HEK293 (cell line): Measurements from ENCODE around the gene RIN3.

Experiments
- CTCF ChIA-PET: fragments of 350-600 bp; formaldehyde crosslinking; extraction: SDS; loops from one replicate; lab custom pipeline; 2021; ENCODE audit warnings: antibody characterized with exemption; lab: Yijun Ruan, JAX
- POLR2A ChIA-PET: fragments of 300-600 bp; formaldehyde crosslinking; extraction: SDS; loops from one replicate; lab custom pipeline; 2020; ENCODE audit warnings: antibody characterized with exemption, inconsistent platforms; lab: Yijun Ruan, JAX
- H3K27ac ChIP-seq: fragments of 200-500 bp; sonication (Bioruptor generic); 2 replicates; pipeline ENCODE4 v1.5.1; 2014; ENCODE audit warnings: low read depth, low read length, control low read depth, inconsistent platforms; ENCODE audit errors: extremely low read depth
- H3K36me3 ChIP-seq, 2 experiments: fragments of 200-500 bp in 1 of 2; sonication (Bioruptor generic) in 1 of 2; 1 replicate in 1 of 2; 2 replicates in 1 of 2; pipeline ENCODE4 v1.5.1; 2014 to 2017; ENCODE audit warnings: inconsistent platforms in 2 of 2, low read length in 2 of 2; ENCODE audit not compliant: control insufficient read depth in 2 of 2, insufficient read depth in 1 of 2
- H3K4me1 ChIP-seq: fragments of 200-500 bp; sonication (Bioruptor generic); 2 replicates; pipeline ENCODE4 v1.5.1; 2014; ENCODE audit warnings: mild to moderate bottlenecking, low read length, inconsistent platforms; ENCODE audit not compliant: control insufficient read depth, insufficient read depth
- H3K4me3 ChIP-seq: 2 replicates; pipeline ENCODE4 v1.5.1; 2011; ENCODE audit warnings: low read depth, mild to moderate bottlenecking, control low read depth, low read length, moderate library complexity
- H3K9me3 ChIP-seq: fragments of 200-500 bp; sonication (Bioruptor generic); 2 replicates; pipeline ENCODE4 v1.5.1; 2014; ENCODE audit warnings: low read depth, low read length, inconsistent platforms; ENCODE audit not compliant: control insufficient read depth, insufficient read depth
- MYNN ChIP-seq: fragments of 450-650 bp; formaldehyde crosslinking; IDR thresholded peaks from 2 replicates; pipeline ENCODE4 v1.5.1; 2016; ENCODE audit warnings: missing biosample characterization, missing genetic modification characterization, borderline replicate concordance
- PRDM6 ChIP-seq: fragments of 450-650 bp; formaldehyde crosslinking; IDR thresholded peaks from 2 replicates; pipeline ENCODE4 v1.5.1; 2017; ENCODE audit warnings: missing biosample characterization, missing genetic modification characterization
- SCRT2 ChIP-seq: fragments of 450-650 bp; formaldehyde crosslinking; IDR thresholded peaks from 2 replicates; pipeline ENCODE4 v1.5.1; 2016; ENCODE audit warnings: missing biosample characterization, missing genetic modification characterization
- SETDB1 ChIP-seq: IDR thresholded peaks from one replicate; pipeline ENCODE4 v1.6.1; 2017; ENCODE audit warnings: mild to moderate bottlenecking, low read length, moderate library complexity, mixed read lengths; ENCODE audit not compliant: insufficient read length
- ZBTB8A ChIP-seq: fragments of 450-650 bp; formaldehyde crosslinking; IDR thresholded peaks from 2 replicates; pipeline ENCODE4 v1.5.1; 2016; ENCODE audit warnings: missing biosample characterization, missing genetic modification characterization
- ZFHX2 ChIP-seq: fragments of 450-650 bp; formaldehyde crosslinking; conservative IDR thresholded peaks from 2 replicates; pipeline ENCODE4 v1.5.1; 2016; ENCODE audit warnings: missing biosample characterization, missing genetic modification characterization
- ZIC2 ChIP-seq: fragments of 450-650 bp; formaldehyde crosslinking; IDR thresholded peaks from 2 replicates; pipeline ENCODE4 v1.5.1; 2016; ENCODE audit warnings: missing biosample characterization, missing genetic modification characterization
- ZNF121 ChIP-seq: fragments of 450-650 bp; formaldehyde crosslinking; IDR thresholded peaks from 2 replicates; pipeline ENCODE4 v1.5.1; 2016; ENCODE audit warnings: missing biosample characterization, missing genetic modification characterization
- ZNF146 ChIP-seq: fragments of 450-650 bp; formaldehyde crosslinking; IDR thresholded peaks from 2 replicates; pipeline ENCODE4 v1.5.1; 2016; ENCODE audit warnings: missing biosample characterization, missing genetic modification characterization
- ZNF2 ChIP-seq: fragments of 450-650 bp; formaldehyde crosslinking; IDR thresholded peaks from 2 replicates; pipeline ENCODE4 v1.5.1; 2016; ENCODE audit warnings: missing biosample characterization, missing genetic modification characterization
- ZNF202 ChIP-seq: fragments of 450-650 bp; formaldehyde crosslinking; IDR thresholded peaks from 2 replicates; pipeline ENCODE4 v1.5.1; 2016; ENCODE audit warnings: missing biosample characterization, missing genetic modification characterization, borderline replicate concordance
- ZNF292 ChIP-seq: fragments of 450-650 bp; formaldehyde crosslinking; IDR thresholded peaks from 2 replicates; pipeline ENCODE4 v1.5.1; 2016; ENCODE audit warnings: low read depth, missing biosample characterization, missing genetic modification characterization, borderline replicate concordance
- ZNF350 ChIP-seq: fragments of 450-650 bp; formaldehyde crosslinking; IDR thresholded peaks from 2 replicates; pipeline ENCODE4 v1.5.0; 2017; ENCODE audit warnings: missing biosample characterization, mild to moderate bottlenecking, missing genetic modification characterization
- ZNF391 ChIP-seq: fragments of 450-650 bp; formaldehyde crosslinking; IDR thresholded peaks from 2 replicates; pipeline ENCODE4 v1.5.1; 2016; ENCODE audit warnings: low read depth, missing biosample characterization, missing genetic modification characterization, borderline replicate concordance
- ZNF404 ChIP-seq: fragments of 450-650 bp; formaldehyde crosslinking; IDR thresholded peaks from 2 replicates; pipeline ENCODE4 v1.5.1; 2017; ENCODE audit warnings: missing biosample characterization, missing genetic modification characterization
- ZNF416 ChIP-seq: fragments of 450-650 bp; formaldehyde crosslinking; IDR thresholded peaks from 2 replicates; pipeline ENCODE4 v1.5.1; 2016; ENCODE audit warnings: missing biosample characterization, missing genetic modification characterization
- ZNF530 ChIP-seq: fragments of 450-650 bp; formaldehyde crosslinking; IDR thresholded peaks from 2 replicates; pipeline ENCODE4 v1.5.1; 2016; ENCODE audit warnings: low read depth, missing biosample characterization, missing genetic modification characterization
- ZNF544 ChIP-seq: fragments of 450-650 bp; formaldehyde crosslinking; IDR thresholded peaks from 2 replicates; pipeline ENCODE4 v1.5.0; 2017; ENCODE audit warnings: missing biosample characterization, missing genetic modification characterization
- ZNF560 ChIP-seq: fragments of 450-650 bp; formaldehyde crosslinking; IDR thresholded peaks from 2 replicates; pipeline ENCODE4 v1.5.1; 2017; ENCODE audit warnings: missing biosample characterization, missing genetic modification characterization, borderline replicate concordance
- ZNF561 ChIP-seq: fragments of 450-650 bp; IDR thresholded peaks from 2 replicates; pipeline ENCODE4 v1.5.1; 2018; ENCODE audit warnings: missing biosample characterization, missing genetic modification characterization, borderline replicate concordance
- ZNF596 ChIP-seq: fragments of 450-650 bp; IDR thresholded peaks from 2 replicates; pipeline ENCODE4 v1.5.0; 2018; ENCODE audit warnings: missing biosample characterization, mild to moderate bottlenecking, missing genetic modification characterization, moderate library complexity
- ZNF639 ChIP-seq: fragments of 450-650 bp; formaldehyde crosslinking; IDR thresholded peaks from 2 replicates; pipeline ENCODE4 v1.5.1; 2016; ENCODE audit warnings: missing biosample characterization, missing genetic modification characterization
- ZNF660 ChIP-seq: fragments of 450-650 bp; IDR thresholded peaks from 2 replicates; pipeline ENCODE4 v1.5.1; 2018; ENCODE audit warnings: missing biosample characterization, mild to moderate bottlenecking, missing genetic modification characterization
- ZNF707 ChIP-seq: fragments of 450-650 bp; formaldehyde crosslinking; IDR thresholded peaks from 2 replicates; pipeline ENCODE4 v1.5.1; 2016; ENCODE audit warnings: missing biosample characterization, missing genetic modification characterization
- ZNF747 ChIP-seq: fragments of 450-650 bp; formaldehyde crosslinking; IDR thresholded peaks from 2 replicates; pipeline ENCODE4 v1.5.1; 2016; ENCODE audit warnings: missing biosample characterization, missing genetic modification characterization
- ZNF76 ChIP-seq: fragments of 450-650 bp; formaldehyde crosslinking; IDR thresholded peaks from 2 replicates; pipeline ENCODE4; 2016; ENCODE audit warnings: low read depth, missing biosample characterization, missing genetic modification characterization, borderline replicate concordance
- ZSCAN16 ChIP-seq: fragments of 450-650 bp; formaldehyde crosslinking; IDR thresholded peaks from 2 replicates; pipeline ENCODE4 v1.5.1; 2016; ENCODE audit warnings: missing biosample characterization, missing genetic modification characterization
- TF ChIP-seq, protein P1 (sequence below): fragments of 450-650 bp; formaldehyde crosslinking; IDR thresholded peaks from 2 replicates; pipeline ENCODE4 v1.5.1; 2016; ENCODE audit warnings: missing biosample characterization, missing genetic modification characterization

Gene RIN3

GRCh38 chr14:92464156-92464555 lies 49.4 kb upstream of the RIN3 start:
- Histone ChIP-seq H3K36me3 (no peaks in the 10 kb centered on the region), H3K4me3 (no peak overlapping the region), H3K27ac (no peak overlapping the region), H3K9me3 (no peaks in the 10 kb centered on the region), H3K4me1 (no peaks in the 10 kb centered on the region)
- ChIA-PET POLR2A (no interaction called here), CTCF (no interaction called here)
- TF ChIP-seq ZNF391 (tag by site-specific recombination) (no peak), ZNF560 (tag by site-specific recombination) (no peak), ZNF639 (no peak)

DNA sequence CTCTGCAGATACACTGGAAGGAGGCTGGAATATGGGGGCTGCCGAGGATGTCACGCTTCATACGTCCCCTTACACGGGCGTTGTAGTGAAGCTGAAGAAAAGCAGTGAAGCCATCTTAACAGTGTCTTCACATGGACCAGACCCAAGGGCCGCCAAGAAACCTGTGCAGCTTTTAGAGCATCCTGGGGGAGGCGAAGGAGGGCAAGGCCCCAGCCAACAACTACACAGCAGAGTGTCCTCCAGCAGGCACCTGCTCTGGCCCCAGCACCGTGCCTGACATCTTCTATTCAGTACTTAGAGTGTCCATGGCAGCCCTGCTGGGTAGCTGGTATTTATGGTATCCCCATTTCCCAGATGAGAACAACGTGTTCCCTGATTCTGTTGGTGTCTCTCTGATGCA lies 48.9 kb upstream of the RIN3 start:
- H3K4me1 ChIP-seq = no peaks in the 10 kb centered on the region
- TF ChIP-seq ZNF707 (tag by site-specific recombination) (no peak), ZNF76 (tag by site-specific recombination) (no peak), PRDM6 (tag by site-specific recombination) (no peak), ZFHX2 (tag by site-specific recombination) (no peak), ZNF544 (no peak), ZNF530 (tag by site-specific recombination) (no peak), ZNF2 (tag by site-specific recombination) (no peak), ZIC2 (tag by site-specific recombination) (no peak), ZNF146 (no peak), ZSCAN16 (tag by site-specific recombination) (no peak), ZNF292 (no peak), ZNF596 (tag by site-specific recombination) (no peak), ZNF561 (tag by site-specific recombination) (no peak)
- H3K36me3 ChIP-seq = no peaks in the 10 kb centered on the region
- H3K4me3 ChIP-seq = no peak overlapping the region
- POLR2A ChIA-PET = no interaction called here
- no peaks in the 10 kb centered on the region for H3K9me3 ChIP-seq
- no peak overlapping the region for H3K27ac ChIP-seq
- CTCF ChIA-PET = no interaction called here

GRCh38 chr14:92465353-92466055 lies 48.1 kb upstream of the RIN3 start:
- ChIA-PET CTCF (interaction anchor here (1.4 kb wide), 1 partner anchor 221 kb away, joined by 4 read pairs; no protein-coding TSS in a partner anchor), POLR2A (no interaction called here)
- Histone ChIP-seq H3K4me1 (no peaks in the 10 kb centered on the region), H3K4me3 (no peak overlapping the region), H3K36me3 (no peaks in the 10 kb centered on the region), H3K9me3 (no peaks in the 10 kb centered on the region), H3K27ac (no peak overlapping the region)
- no peak for TF ChIP-seq MYNN (tag by site-specific recombination)
- TF ChIP-seq ZNF202 (tag by site-specific recombination) = no peak
- TF ChIP-seq, protein P1, sequence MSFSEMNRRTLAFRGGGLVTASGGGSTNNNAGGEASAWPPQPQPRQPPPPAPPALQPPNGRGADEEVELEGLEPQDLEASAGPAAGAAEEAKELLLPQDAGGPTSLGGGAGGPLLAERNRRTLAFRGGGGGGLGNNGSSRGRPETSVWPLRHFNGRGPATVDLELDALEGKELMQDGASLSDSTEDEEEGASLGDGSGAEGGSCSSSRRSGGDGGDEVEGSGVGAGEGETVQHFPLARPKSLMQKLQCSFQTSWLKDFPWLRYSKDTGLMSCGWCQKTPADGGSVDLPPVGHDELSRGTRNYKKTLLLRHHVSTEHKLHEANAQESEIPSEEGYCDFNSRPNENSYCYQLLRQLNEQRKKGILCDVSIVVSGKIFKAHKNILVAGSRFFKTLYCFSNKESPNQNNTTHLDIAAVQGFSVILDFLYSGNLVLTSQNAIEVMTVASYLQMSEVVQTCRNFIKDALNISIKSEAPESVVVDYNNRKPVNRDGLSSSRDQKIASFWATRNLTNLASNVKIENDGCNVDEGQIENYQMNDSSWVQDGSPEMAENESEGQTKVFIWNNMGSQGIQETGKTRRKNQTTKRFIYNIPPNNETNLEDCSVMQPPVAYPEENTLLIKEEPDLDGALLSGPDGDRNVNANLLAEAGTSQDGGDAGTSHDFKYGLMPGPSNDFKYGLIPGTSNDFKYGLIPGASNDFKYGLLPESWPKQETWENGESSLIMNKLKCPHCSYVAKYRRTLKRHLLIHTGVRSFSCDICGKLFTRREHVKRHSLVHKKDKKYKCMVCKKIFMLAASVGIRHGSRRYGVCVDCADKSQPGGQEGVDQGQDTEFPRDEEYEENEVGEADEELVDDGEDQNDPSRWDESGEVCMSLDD = no peak
- no peak for TF ChIP-seq ZNF747 (tag by site-specific recombination)
- TF ChIP-seq ZBTB8A (tag by site-specific recombination) = no peak
- no peak for TF ChIP-seq ZNF404
- TF ChIP-seq ZNF660 = no peak
- TF ChIP-seq ZNF121 (tag by site-specific recombination) = no peak
- TF ChIP-seq SCRT2 (tag by site-specific recombination) = no peak
- no peak for TF ChIP-seq SETDB1
- TF ChIP-seq ZIC2 (tag by site-specific recombination) = no peak
- no peak for TF ChIP-seq ZNF416 (tag by site-specific recombination)
- TF ChIP-seq ZNF350 (tag by site-specific recombination) = no peak
